Activated effector memory CD4-positive, alpha-beta T cell treated with anti-CD3 and anti-CD28 coated beads, Interleukin-2, amount 50 U/mL, for 16 hours (primary cell): ENCODE data around the gene SOCS6.
"Not testable (repeated sequence)": the region's sequence is repeated elsewhere in the genome, so short reads cannot be mapped to it uniquely, and the experiment has no call there.

Source experiments
- DNase-seq: peaks from one replicate; pipeline ENCODE4 v3.0.0-alpha.2; 2020

The SOCS6 gene

GRCh38 chr18:70324897-70325296, 36.1 kb downstream of the SOCS6 start:
- DNase-seq, result no peak

- no peak for DNase-seq
These were observed 37.4 kb downstream of the SOCS6 start for GRCh38 chr18:70326255-70326654.

GRCh38 chr18:70328169-70328568, 39.3 kb downstream of the SOCS6 start:
- DNase-seq, result no peak

GRCh38 chr18:70329071-70329470, 40.2 kb downstream of the SOCS6 start:
- no peak for DNase-seq

- no peak for DNase-seq
These were observed 42.0 kb downstream of the SOCS6 start for GRCh38 chr18:70330887-70331286.

GRCh38 chr18:70331456-70332097, 42.7 kb downstream of the SOCS6 start:
- no peak for DNase-seq

GRCh38 chr18:70332694-70333093, 43.8 kb downstream of the SOCS6 start:
- DNase-seq, result no peak

- DNase-seq, result no peak
These were observed 44.5 kb downstream of the SOCS6 start for GRCh38 chr18:70333316-70333715.

GRCh38 chr18:70333757-70334156, 44.9 kb downstream of the SOCS6 start:
- no peak for DNase-seq

GRCh38 chr18:70334264-70334663, 45.4 kb downstream of the SOCS6 start:
- no peak for DNase-seq

- no peak for DNase-seq
These were observed 46.0 kb downstream of the SOCS6 start for GRCh38 chr18:70334728-70335329.

- DNase-seq, result no peak
These were observed 47.3 kb downstream of the SOCS6 start for GRCh38 chr18:70335892-70336726.

- DNase-seq, result no peak
These were observed 48.5 kb downstream of the SOCS6 start for GRCh38 chr18:70337139-70337972.

- DNase-seq, result no peak
These were observed 50.0 kb downstream of the SOCS6 start for GRCh38 chr18:70338890-70339289.

GRCh38 chr18:70339915-70340314, 51.1 kb downstream of the SOCS6 start:
- no peak for DNase-seq

GRCh38 chr18:70348481-70348880, 59.6 kb downstream of the SOCS6 start:
- not testable (repeated sequence) for DNase-seq

- DNase-seq, result no peak
These were observed 60.5 kb downstream of the SOCS6 start for GRCh38 chr18:70349316-70349715.

- no peak for DNase-seq
These were observed 65.2 kb downstream of the SOCS6 start for GRCh38 chr18:70354080-70354479.

- DNase-seq, result no peak
These were observed 65.9 kb downstream of the SOCS6 start for GRCh38 chr18:70354771-70355170.

GRCh38 chr18:70355620-70356385, 67.0 kb downstream of the SOCS6 start:
- no peak for DNase-seq

- not testable (repeated sequence) for DNase-seq
These were observed 69.2 kb downstream of the SOCS6 start for GRCh38 chr18:70358105-70358406.

GRCh38 chr18:70359071-70359470, 70.2 kb downstream of the SOCS6 start:
- DNase-seq, result no peak

- no peak for DNase-seq
These were observed 73.4 kb downstream of the SOCS6 start for GRCh38 chr18:70362258-70362657.
